NCI-H1436 (cell line): ENCODE results near the gene ENAM.
A peak's percentile ranks its signal among the peaks of the same experiment; 100 is the strongest.
"Not testable (repeated sequence)": the region's sequence is repeated elsewhere in the genome, so short reads cannot be mapped to it uniquely, and the experiment has no call there.

Experiments
- DNase-seq: peaks from one replicate; lab custom pipeline; 2025; lab: John Stamatoyannopoulos, UW

ENAM gene

GRCh38 chr4:70680934-70681333 is 52.4 kb downstream of the ENAM start:
- no peak for DNase-seq

- DNase-seq: no peak
Observed at GRCh38 chr4:70681704-70682103, 53.2 kb downstream of the ENAM start.

GRCh38 chr4:70682142-70682541 is 53.6 kb downstream of the ENAM start:
- DNase-seq: not testable (repeated sequence)

GRCh38 chr4:70687392-70687791 is 58.8 kb downstream of the ENAM start:
- DNase-seq: no peak

- DNase-seq: peak; percentile 95
Observed at GRCh38 chr4:70687821-70688794, 59.6 kb downstream of the ENAM start, which contains the start of gene UTP3. TSS of gene UTP3 (plus strand) at chr4:70688532. CDS start at chr4:70688678, 146 bp downstream.

- DNase-seq: no peak
Observed at GRCh38 chr4:70688795-70689231, 60.3 kb downstream of the ENAM start.

GRCh38 chr4:70691661-70692060 is 63.1 kb downstream of the ENAM start:
- no peak for DNase-seq

- not testable (repeated sequence) for DNase-seq
Observed at GRCh38 chr4:70694633-70695032, 66.1 kb downstream of the ENAM start.
